ENCODE data around the gene RHBDF2.

Gene RHBDF2

GRCh38 chr17:76477576-76477975, 23.6 kb downstream of the RHBDF2 start:
- H3K27ac ChIP-seq: no peak overlapping the region
- DNase-seq: no peak
- no peak overlapping the region for H3K4me3 ChIP-seq
- no peaks in the 10 kb centered on the region for H3K9me3 ChIP-seq
- H3K27me3 ChIP-seq: no peaks in the 10 kb centered on the region
- peaks cover 0 to 65% (median 4%) of the 10 kb centered on the region in 3 donors for H3K36me3 ChIP-seq
- TF ChIP-seq CTCF (IDR thresholded peaks at IDR 0.05): no peak
- no peaks in the 10 kb centered on the region for H3K4me1 ChIP-seq
- intact Hi-C loops (cut with DNase I; ENCODE audit: low total_unique reads): no loop called here

GRCh38 chr17:76476736-76477135, 24.5 kb downstream of the RHBDF2 start:
- Histone ChIP-seq H3K27me3 (no peaks in the 10 kb centered on the region), H3K4me3 (no peak overlapping the region), H3K4me1 (no peaks in the 10 kb centered on the region), H3K9me3 (no peaks in the 10 kb centered on the region), H3K36me3 (peaks cover 0 to 74% (median 5%) of the 10 kb centered on the region in 3 donors), H3K27ac (no peak overlapping the region)
- TF ChIP-seq CTCF (IDR thresholded peaks at IDR 0.05): no peak
- DNase-seq: no peak
- intact Hi-C loops (cut with DNase I; ENCODE audit: low total_unique reads): no loop called here

- DNase-seq: no peak
- Histone ChIP-seq H3K4me1 (no peaks in the 10 kb centered on the region), H3K9me3 (no peaks in the 10 kb centered on the region), H3K27ac (no peak overlapping the region), H3K36me3 (peaks cover 0 to 72% (median 5%) of the 10 kb centered on the region in 3 donors), H3K27me3 (no peaks in the 10 kb centered on the region), H3K4me3 (no peak overlapping the region)
- no peak for TF ChIP-seq CTCF (IDR thresholded peaks at IDR 0.05)
- intact Hi-C loops (cut with DNase I; ENCODE audit: low total_unique reads): no loop called here
Observed at GRCh38 chr17:76475302-76475701, 25.9 kb downstream of the RHBDF2 start.

- no peak for DNase-seq
- peaks cover 0 to 72% (median 5%) of the 10 kb centered on the region in 3 donors for H3K36me3 ChIP-seq
- H3K9me3 ChIP-seq: no peaks in the 10 kb centered on the region
- H3K27me3 ChIP-seq: no peaks in the 10 kb centered on the region
- no peak overlapping the region for H3K4me3 ChIP-seq
- H3K27ac ChIP-seq: no peak overlapping the region
- H3K4me1 ChIP-seq: no peaks in the 10 kb centered on the region
- no peak for TF ChIP-seq CTCF (IDR thresholded peaks at IDR 0.05)
- intact Hi-C loops (cut with DNase I; ENCODE audit: low total_unique reads): no loop called here
Observed at GRCh38 chr17:76474894-76475293, 26.3 kb downstream of the RHBDF2 start.

- TF ChIP-seq CTCF (IDR thresholded peaks at IDR 0.05): no peak
- Histone ChIP-seq H3K27ac (no peak overlapping the region), H3K4me1 (no peaks in the 10 kb centered on the region), H3K36me3 (peaks cover 0 to 67% (median 5%) of the 10 kb centered on the region in 3 donors), H3K4me3 (no peak overlapping the region), H3K27me3 (no peaks in the 10 kb centered on the region), H3K9me3 (no peaks in the 10 kb centered on the region)
- DNase-seq: no peak
- intact Hi-C loops (cut with DNase I; ENCODE audit: low total_unique reads): no loop called here
Observed at GRCh38 chr17:76474238-76474637, 27.0 kb downstream of the RHBDF2 start.

- Histone ChIP-seq H3K27ac (no peak overlapping the region), H3K4me3 (no peak overlapping the region), H3K27me3 (no peaks in the 10 kb centered on the region), H3K36me3 (peaks cover 0 to 60% (median 5%) of the 10 kb centered on the region in 3 donors), H3K4me1 (no peaks in the 10 kb centered on the region), H3K9me3 (no peaks in the 10 kb centered on the region)
- TF ChIP-seq CTCF (IDR thresholded peaks at IDR 0.05): no peak
- intact Hi-C loops (cut with DNase I; ENCODE audit: low total_unique reads): no loop called here
- no peak for DNase-seq
Observed at GRCh38 chr17:76473541-76473985, 27.7 kb downstream of the RHBDF2 start.
